Trophoblast cell (in vitro differentiated cells and primary cell): Measurements from ENCODE around the gene MYO5B.

Experiments
- DNase-seq, 2 donors: peaks; one replicate each; pipeline ENCODE4 v3.0.0-alpha.2; 2016
- H2AFZ ChIP-seq: 2 replicates; pipeline ENCODE4 v1.6.1; 2013; ENCODE audit warnings: low read length, moderate library complexity, mild to moderate bottlenecking; ENCODE audit not compliant: insufficient read depth, poor library complexity
- H2AK5ac ChIP-seq: 2 replicates; pipeline ENCODE4 v1.6.1; 2013; ENCODE audit warnings: mild to moderate bottlenecking, low read length
- H2BK120ac ChIP-seq: 2 replicates; pipeline ENCODE4 v1.6.1; 2013; ENCODE audit warnings: low read length, mild to moderate bottlenecking, moderate library complexity; ENCODE audit not compliant: insufficient read depth, poor library complexity
- H2BK12ac ChIP-seq: 2 replicates; pipeline ENCODE4 v1.6.1; 2013; ENCODE audit warnings: mild to moderate bottlenecking, low read length, moderate library complexity
- H2BK5ac ChIP-seq: 2 replicates; pipeline ENCODE4 v1.6.1; 2013; ENCODE audit warnings: low read length, low read depth, moderate library complexity, mild to moderate bottlenecking; ENCODE audit not compliant: poor library complexity
- H3K14ac ChIP-seq: 2 replicates; pipeline ENCODE4 v1.6.1; 2013; ENCODE audit warnings: mild to moderate bottlenecking, low read length
- H3K18ac ChIP-seq: 2 replicates; pipeline ENCODE4 v1.6.1; 2013; ENCODE audit warnings: mild to moderate bottlenecking, low read length
- H3K23ac ChIP-seq: 2 replicates; pipeline ENCODE4 v1.6.1; 2013; ENCODE audit warnings: low read length
- H3K27ac ChIP-seq: 2 replicates; pipeline ENCODE4 v1.5.1; 2013; ENCODE audit warnings: low read depth, mild to moderate bottlenecking, inconsistent platforms, low read length, moderate library complexity
- H3K27me3 ChIP-seq: 2 replicates; pipeline ENCODE4 v1.6.1; 2013; ENCODE audit warnings: inconsistent platforms, mild to moderate bottlenecking, low read length, moderate library complexity; ENCODE audit not compliant: insufficient read depth
- H3K36me3 ChIP-seq, 2 experiments: 1 replicate in 1 of 2; 2 replicates in 1 of 2; pipeline ENCODE4 v1.6.1; 2013; ENCODE audit warnings: low read length in 2 of 2, mild to moderate bottlenecking in 2 of 2, moderate library complexity in 1 of 2; ENCODE audit not compliant: insufficient read depth in 2 of 2, control insufficient read depth in 1 of 2
- H3K4ac ChIP-seq: 2 replicates; pipeline ENCODE4 v1.6.1; 2013; ENCODE audit warnings: low read depth, mild to moderate bottlenecking, low read length, moderate library complexity
- H3K4me1 ChIP-seq, 2 experiments: 1 replicate in 1 of 2; 2 replicates in 1 of 2; pipeline ENCODE4 v1.6.1; 2013; ENCODE audit warnings: low read length in 2 of 2, mild to moderate bottlenecking in 2 of 2, moderate library complexity in 1 of 2; ENCODE audit not compliant: insufficient read depth in 2 of 2, control insufficient read depth in 1 of 2
- H3K4me2 ChIP-seq: 2 replicates; pipeline ENCODE4 v1.6.1; 2013; ENCODE audit warnings: inconsistent platforms, mild to moderate bottlenecking, low read length, moderate library complexity
- H3K4me3 ChIP-seq: 2 replicates; pipeline ENCODE4 v1.5.1; 2013; ENCODE audit warnings: mild to moderate bottlenecking, low read depth, low read length, inconsistent platforms
- H3K79me1 ChIP-seq: one replicate; pipeline ENCODE4 v1.6.1; 2013; ENCODE audit warnings: low read length
- H3K79me2 ChIP-seq: 2 replicates; pipeline ENCODE4 v1.6.1; 2013; ENCODE audit warnings: low read length, mild to moderate bottlenecking; ENCODE audit not compliant: control insufficient read depth, insufficient read depth, poor library complexity
- H3K9ac ChIP-seq: 2 replicates; pipeline ENCODE4 v1.6.1; 2013; ENCODE audit warnings: mild to moderate bottlenecking, low read length
- H3K9me3 ChIP-seq: 2 replicates; pipeline ENCODE4 v1.6.1; 2013; ENCODE audit warnings: low read depth, mild to moderate bottlenecking, control low read depth, inconsistent platforms, low read length; ENCODE audit not compliant: insufficient read depth
- H4K12ac ChIP-seq: 2 replicates; pipeline ENCODE4 v1.6.1; 2013; ENCODE audit warnings: low read depth, mild to moderate bottlenecking, low read length, moderate library complexity
- H4K8ac ChIP-seq: 2 replicates; pipeline ENCODE4 v1.6.1; 2013; ENCODE audit warnings: low read depth, mild to moderate bottlenecking, low read length, moderate library complexity
- H4K91ac ChIP-seq: one replicate; pipeline ENCODE4 v1.6.1; 2013; ENCODE audit warnings: low read depth, mild to moderate bottlenecking, low read length, moderate library complexity
- WGBS: extraction: QIAGEN DNeasy Blood & Tissue Kit; methylation state at CpG from one replicate; pipeline ENCODE4 v1.1.7; 2013; ENCODE audit warnings: missing lambda C conversion rate; ENCODE audit not compliant: insufficient read length, insufficient coverage; ENCODE audit errors: extremely low coverage; 5-methylcytosine and 5-hydroxymethylcytosine counted together

The MYO5B gene

GRCh38 chr18:50044402-50044801, 150.5 kb downstream of the MYO5B start:
- H4K8ac ChIP-seq, result no peak overlapping the region
- H3K4ac ChIP-seq, result no peak overlapping the region
- H2BK5ac ChIP-seq, result no peak overlapping the region
- no peak overlapping the region for H2BK120ac ChIP-seq
- peaks cover 2 to 3% of the 10 kb centered on the region in 2 experiments for H3K36me3 ChIP-seq
- no CpG with 5 or more reads among the region's 3 CpGs for WGBS
- no peak overlapping the region for H3K4me3 ChIP-seq
- no peak overlapping the region for H3K27ac ChIP-seq
- H3K27me3 ChIP-seq, result no peaks in the 10 kb centered on the region
- H2AK5ac ChIP-seq, result no peak overlapping the region
- no peaks in the 10 kb centered on the region for H3K9me3 ChIP-seq
- no peak overlapping the region for H4K91ac ChIP-seq
- no peak overlapping the region for H3K4me2 ChIP-seq
- H2BK12ac ChIP-seq, result no peak overlapping the region
- no peak overlapping the region for H2AFZ ChIP-seq
- no peak for DNase-seq
- H3K4me1 ChIP-seq, result no peaks in the 10 kb centered on the region
- no peak overlapping the region for H4K12ac ChIP-seq
- H3K79me1 ChIP-seq, result no peaks in the 10 kb centered on the region
- H3K9ac ChIP-seq, result no peak overlapping the region
- no peak overlapping the region for H3K18ac ChIP-seq
- H3K14ac ChIP-seq, result no peak overlapping the region
- H3K23ac ChIP-seq, result no peak overlapping the region
- no peaks in the 10 kb centered on the region for H3K79me2 ChIP-seq

- no peaks in the 10 kb centered on the region for H3K79me2 ChIP-seq
- H3K27me3 ChIP-seq, result no peaks in the 10 kb centered on the region
- H3K4me1 ChIP-seq, result no peaks in the 10 kb centered on the region
- no peaks in the 10 kb centered on the region for H3K79me1 ChIP-seq
- H4K8ac ChIP-seq, result no peak overlapping the region
- H3K4me2 ChIP-seq, result no peak overlapping the region
- no peak overlapping the region for H3K27ac ChIP-seq
- H2BK5ac ChIP-seq, result no peak overlapping the region
- no peak overlapping the region for H2BK12ac ChIP-seq
- H2BK120ac ChIP-seq, result no peak overlapping the region
- no peak overlapping the region for H3K18ac ChIP-seq
- H3K23ac ChIP-seq, result no peak overlapping the region
- H4K91ac ChIP-seq, result no peak overlapping the region
- no CpG with 5 or more reads among the region's 5 CpGs for WGBS
- no peak for DNase-seq
- H2AFZ ChIP-seq, result no peak overlapping the region
- H3K4me3 ChIP-seq, result no peak overlapping the region
- H4K12ac ChIP-seq, result no peak overlapping the region
- no peaks in the 10 kb centered on the region for H3K9me3 ChIP-seq
- H3K4ac ChIP-seq, result no peak overlapping the region
- H3K36me3 ChIP-seq, result peaks cover 2 to 3% of the 10 kb centered on the region in 2 experiments
- no peak overlapping the region for H2AK5ac ChIP-seq
- no peak overlapping the region for H3K14ac ChIP-seq
- H3K9ac ChIP-seq, result no peak overlapping the region
These were observed 152.3 kb downstream of the MYO5B start for GRCh38 chr18:50042611-50043010.

DNA sequence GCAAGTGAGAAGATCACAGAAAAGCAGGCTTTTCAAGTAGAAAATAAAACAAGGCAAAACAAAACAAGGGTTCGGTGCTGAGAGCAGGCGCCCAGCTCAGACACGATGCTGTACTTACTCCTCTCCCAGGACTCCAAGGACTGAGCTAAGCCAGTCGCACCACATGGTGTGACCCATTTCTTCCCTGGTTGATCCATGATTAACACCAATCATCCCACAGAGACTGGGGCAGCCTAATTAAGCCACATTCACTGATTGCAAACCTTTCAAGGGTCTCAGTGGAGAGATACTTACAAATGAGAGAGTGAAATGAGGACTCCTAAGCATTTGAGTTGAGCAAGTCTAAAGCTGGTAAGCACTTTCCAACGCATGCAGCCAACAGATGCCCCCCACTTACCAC, 155.2 kb downstream of the MYO5B start:
- Histone ChIP-seq H2AK5ac (no peak overlapping the region), H2BK12ac (no peak overlapping the region), H3K14ac (no peak overlapping the region), H2BK5ac (no peak overlapping the region), H3K4ac (no peak overlapping the region), H3K4me2 (no peak overlapping the region), H3K79me1 (no peaks in the 10 kb centered on the region), H4K8ac (no peak overlapping the region), H3K36me3 (peaks cover 2 to 3% of the 10 kb centered on the region in 2 experiments), H2BK120ac (no peak overlapping the region), H3K79me2 (no peaks in the 10 kb centered on the region), H4K91ac (no peak overlapping the region), H3K27me3 (no peaks in the 10 kb centered on the region), H3K9me3 (no peaks in the 10 kb centered on the region), H3K4me1 (no peaks in the 10 kb centered on the region), H4K12ac (no peak overlapping the region), H3K4me3 (no peak overlapping the region), H2AFZ (no peak overlapping the region), H3K23ac (no peak overlapping the region), H3K27ac (no peak overlapping the region), H3K9ac (no peak overlapping the region), H3K18ac (no peak overlapping the region)
- WGBS, result no CpG with 5 or more reads among the region's 5 CpGs
- DNase-seq, result no peak

DNA sequence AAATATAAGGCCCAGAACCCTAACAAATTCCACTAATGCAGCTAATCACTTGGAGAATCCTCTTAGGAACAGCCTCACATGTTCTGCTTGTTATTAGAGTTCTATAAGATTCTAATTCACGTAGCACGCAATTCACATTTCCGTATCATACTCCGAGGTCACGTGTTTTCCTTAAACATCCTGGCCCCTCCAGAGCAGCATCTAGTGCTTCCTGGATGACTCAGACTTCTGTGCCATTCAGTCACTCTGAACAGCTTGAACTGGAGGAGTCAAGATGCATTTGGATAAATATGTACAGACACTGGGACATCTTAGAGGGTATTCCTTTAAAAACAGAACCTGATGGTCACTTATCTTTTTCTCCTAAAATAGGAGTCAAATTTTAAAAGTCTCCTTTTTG, 156.5 kb downstream of the MYO5B start:
- Histone ChIP-seq H3K4me2 (no peak overlapping the region), H3K27ac (no peak overlapping the region), H3K18ac (no peak overlapping the region), H3K36me3 (peaks cover 2 to 3% of the 10 kb centered on the region in 2 experiments), H3K9ac (no peak overlapping the region), H3K4me3 (no peak overlapping the region), H4K12ac (no peak overlapping the region), H3K9me3 (no peaks in the 10 kb centered on the region), H2AFZ (no peak overlapping the region), H3K4me1 (no peaks in the 10 kb centered on the region), H4K8ac (no peak overlapping the region), H3K4ac (no peak overlapping the region), H3K14ac (no peak overlapping the region), H3K23ac (no peak overlapping the region), H4K91ac (no peak overlapping the region), H2BK5ac (no peak overlapping the region), H3K27me3 (no peaks in the 10 kb centered on the region), H3K79me1 (no peaks in the 10 kb centered on the region), H2BK120ac (no peak overlapping the region), H3K79me2 (no peaks in the 10 kb centered on the region), H2AK5ac (no peak overlapping the region), H2BK12ac (no peak overlapping the region)
- no peak for DNase-seq
- WGBS, result no CpG with 5 or more reads among the region's 5 CpGs
